SK-N-SH treated with all-trans-retinoic acid at 6 μM for 48 hours (cell line): ENCODE results near the gene PRKCE.

ENCODE experiments used
- BACH2 ChIP-seq: fragments of 250-450 bp; sonication (Bioruptor Pico); IDR thresholded peaks from 2 replicates; pipeline ENCODE4 v1.9.0; 2021; ENCODE audit warnings: mild to moderate bottlenecking, borderline replicate concordance
- CSDC2 ChIP-seq: fragments of 250-450 bp; sonication (Bioruptor Pico); IDR thresholded peaks from 2 replicates; pipeline ENCODE4 v1.5.0; 2020; ENCODE audit warnings: mild to moderate bottlenecking, moderate library complexity
- OSR1 ChIP-seq: fragments of 250-450 bp; sonication (Bioruptor Pico); IDR thresholded peaks from 2 replicates; pipeline ENCODE4 v1.8.0; 2022; ENCODE audit warnings: moderate library complexity, mild to moderate bottlenecking, inconsistent platforms
- SNAI2 ChIP-seq: fragments of 250-450 bp; sonication (Bioruptor Pico); IDR thresholded peaks from 2 replicates; pipeline ENCODE4 v1.5.0; 2020; ENCODE audit warnings: mild to moderate bottlenecking, moderate library complexity
- ZNF565 ChIP-seq: fragments of 450-650 bp; formaldehyde crosslinking; conservative IDR thresholded peaks from 2 replicates; pipeline ENCODE4 v1.5.0; 2020; ENCODE audit warnings: low read depth, mild to moderate bottlenecking, moderate library complexity
- TF ChIP-seq, protein P1 (sequence below): fragments of 250-450 bp; sonication (Bioruptor Pico); IDR thresholded peaks from 2 replicates; pipeline ENCODE4 v1.8.0; 2020; ENCODE audit warnings: mild to moderate bottlenecking, moderate library complexity, borderline replicate concordance
- TF ChIP-seq, protein P2 (sequence below): fragments of 250-450 bp; sonication (Bioruptor Pico); IDR thresholded peaks from 2 replicates; pipeline ENCODE4 v1.5.1; 2021; ENCODE audit warnings: mild to moderate bottlenecking, moderate library complexity

DNA sequence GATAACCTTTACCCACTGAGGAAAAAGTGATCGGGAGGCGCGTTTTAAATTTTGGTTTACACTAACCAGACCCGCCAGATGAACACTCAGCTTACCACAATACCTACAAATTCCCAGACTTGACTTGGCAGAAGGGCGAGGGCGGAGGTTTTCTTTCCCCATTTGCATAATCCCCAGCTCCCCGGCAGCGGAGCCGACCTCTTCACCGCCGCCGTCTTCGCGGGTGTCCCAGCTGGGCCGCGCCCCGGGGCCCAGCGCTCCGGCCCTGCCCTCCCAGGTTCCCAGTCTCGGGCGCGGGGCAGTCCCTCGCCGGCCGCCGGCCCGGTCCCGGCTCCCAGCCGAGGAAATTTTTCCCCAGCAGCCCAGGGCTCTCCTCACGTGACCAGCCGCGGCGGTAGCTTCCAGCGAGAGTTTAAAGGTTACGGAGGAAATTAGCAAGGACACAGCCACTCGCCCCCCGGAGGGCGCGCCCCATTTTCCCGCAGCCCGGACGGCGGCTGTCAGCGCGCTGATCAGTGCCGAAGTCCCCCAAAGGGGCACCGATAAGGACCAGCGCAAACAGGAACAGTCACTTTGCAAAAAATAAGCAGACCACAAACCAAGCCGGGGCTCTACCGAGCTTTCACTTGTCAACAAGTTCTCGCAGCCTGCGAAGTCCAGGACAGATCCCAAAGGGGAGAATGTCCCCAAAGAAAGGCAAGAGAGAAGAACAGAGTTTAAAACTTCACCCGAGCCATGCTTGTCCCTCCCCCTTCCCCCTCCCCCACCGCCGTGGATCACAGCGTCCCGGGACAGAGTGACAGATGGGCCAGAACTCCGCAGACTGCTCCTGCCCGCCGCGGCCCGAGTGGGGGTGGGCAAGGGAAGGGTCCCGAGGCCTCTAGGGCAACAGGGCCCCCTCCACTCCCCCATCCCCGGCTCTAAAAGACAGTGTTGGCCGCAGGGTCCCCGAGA lies 1.3 kb upstream of the PRKCE start:
- TF ChIP-seq BACH2 (CRISPR knock-in tag) = no peak
- no peak for TF ChIP-seq ZNF565 (CRISPR knock-in tag)
- no peak for TF ChIP-seq SNAI2 (CRISPR knock-in tag)
- no peak for TF ChIP-seq CSDC2 (CRISPR knock-in tag)
- TF ChIP-seq, protein P1, sequence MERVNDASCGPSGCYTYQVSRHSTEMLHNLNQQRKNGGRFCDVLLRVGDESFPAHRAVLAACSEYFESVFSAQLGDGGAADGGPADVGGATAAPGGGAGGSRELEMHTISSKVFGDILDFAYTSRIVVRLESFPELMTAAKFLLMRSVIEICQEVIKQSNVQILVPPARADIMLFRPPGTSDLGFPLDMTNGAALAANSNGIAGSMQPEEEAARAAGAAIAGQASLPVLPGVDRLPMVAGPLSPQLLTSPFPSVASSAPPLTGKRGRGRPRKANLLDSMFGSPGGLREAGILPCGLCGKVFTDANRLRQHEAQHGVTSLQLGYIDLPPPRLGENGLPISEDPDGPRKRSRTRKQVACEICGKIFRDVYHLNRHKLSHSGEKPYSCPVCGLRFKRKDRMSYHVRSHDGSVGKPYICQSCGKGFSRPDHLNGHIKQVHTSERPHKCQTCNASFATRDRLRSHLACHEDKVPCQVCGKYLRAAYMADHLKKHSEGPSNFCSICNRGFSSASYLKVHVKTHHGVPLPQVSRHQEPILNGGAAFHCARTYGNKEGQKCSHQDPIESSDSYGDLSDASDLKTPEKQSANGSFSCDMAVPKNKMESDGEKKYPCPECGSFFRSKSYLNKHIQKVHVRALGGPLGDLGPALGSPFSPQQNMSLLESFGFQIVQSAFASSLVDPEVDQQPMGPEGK (CRISPR knock-in tag) = no peak
- TF ChIP-seq, protein P2, sequence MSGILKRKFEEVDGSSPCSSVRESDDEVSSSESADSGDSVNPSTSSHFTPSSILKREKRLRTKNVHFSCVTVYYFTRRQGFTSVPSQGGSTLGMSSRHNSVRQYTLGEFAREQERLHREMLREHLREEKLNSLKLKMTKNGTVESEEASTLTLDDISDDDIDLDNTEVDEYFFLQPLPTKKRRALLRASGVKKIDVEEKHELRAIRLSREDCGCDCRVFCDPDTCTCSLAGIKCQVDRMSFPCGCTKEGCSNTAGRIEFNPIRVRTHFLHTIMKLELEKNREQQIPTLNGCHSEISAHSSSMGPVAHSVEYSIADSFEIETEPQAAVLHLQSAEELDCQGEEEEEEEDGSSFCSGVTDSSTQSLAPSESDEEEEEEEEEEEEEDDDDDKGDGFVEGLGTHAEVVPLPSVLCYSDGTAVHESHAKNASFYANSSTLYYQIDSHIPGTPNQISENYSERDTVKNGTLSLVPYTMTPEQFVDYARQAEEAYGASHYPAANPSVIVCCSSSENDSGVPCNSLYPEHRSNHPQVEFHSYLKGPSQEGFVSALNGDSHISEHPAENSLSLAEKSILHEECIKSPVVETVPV = no peak
- no peak for TF ChIP-seq OSR1 (CRISPR knock-in tag)
